AG04449 (cell line): ENCODE data around the gene GPN1.

Source experiments
- CTCF ChIA-PET: fragments of 350-600 bp; formaldehyde crosslinking; extraction: SDS; loops from one replicate; lab custom pipeline; 2021; ENCODE audit warnings: antibody characterized with exemption; lab: Yijun Ruan, JAX
- POLR2A ChIA-PET: fragments of 400-600, 350-600 bp; formaldehyde crosslinking; extraction: SDS; loops from one replicate; lab custom pipeline; 2020; ENCODE audit warnings: antibody characterized with exemption, inconsistent platforms; lab: Yijun Ruan, JAX
- DNase-seq: peaks from one replicate; pipeline ENCODE4 v3.0.0-alpha.2; 2010; ENCODE audit warnings: low read depth, low spot score
- H3K4me3 ChIP-seq: 2 replicates; pipeline ENCODE4 v1.5.1; 2011; ENCODE audit warnings: low read depth, mild to moderate bottlenecking, control low read depth, low read length
- CTCF ChIP-seq: IDR thresholded peaks from one replicate; pipeline ENCODE4 v1.5.1; 2011; ENCODE audit warnings: mild to moderate bottlenecking, moderate library complexity, low read length, control low read depth, inconsistent platforms; ENCODE audit not compliant: insufficient read depth; ENCODE audit errors: missing control alignments

Gene GPN1

GRCh38 chr2:27685577-27685976, 56.7 kb downstream of the GPN1 start:
- ChIA-PET CTCF (interaction anchor here (0.5 to 4.1 kb wide), 4 partner anchors 18 to 1136 kb away, joined by 3 to 42 read pairs (median 4); no protein-coding TSS in a partner anchor), POLR2A (no interaction called here)
- DNase-seq = no peak
- TF ChIP-seq CTCF = no peak
- H3K4me3 ChIP-seq = no peak overlapping the region

GRCh38 chr2:27687232-27687631, 58.4 kb downstream of the GPN1 start:
- no peak overlapping the region for H3K4me3 ChIP-seq
- TF ChIP-seq CTCF = no peak
- ChIA-PET CTCF (interaction anchor here (1.4 to 1.8 kb wide), 2 partner anchors 16 to 281 kb away, joined by 6 read pairs; no protein-coding TSS in a partner anchor), POLR2A (no interaction called here)
- no peak for DNase-seq

GRCh38 chr2:27689424-27689823, 60.6 kb downstream of the GPN1 start:
- TF ChIP-seq CTCF = no peak
- POLR2A ChIA-PET = no interaction called here
- CTCF ChIA-PET = interaction anchor here (1.8 to 2.7 kb wide), 2 partner anchors 9 to 15 kb away, joined by 7 to 18 read pairs; no protein-coding TSS in a partner anchor
- DNase-seq = no peak
- no peak overlapping the region for H3K4me3 ChIP-seq

GRCh38 chr2:27690052-27690451, 61.2 kb downstream of the GPN1 start:
- POLR2A ChIA-PET = no interaction called here
- CTCF ChIA-PET = interaction anchor here (0.8 to 3.6 kb wide), 4 partner anchors 7 to 763 kb away, joined by 3 to 46 read pairs (median 12); no protein-coding TSS in a partner anchor
- TF ChIP-seq CTCF = no peak
- DNase-seq = no peak
- no peak overlapping the region for H3K4me3 ChIP-seq

- CTCF ChIA-PET = interaction anchor here (6.0 kb wide), 1 partner anchor 14 kb away, joined by 48 read pairs; no protein-coding TSS in a partner anchor
Measured at GRCh38 chr2:27697660-27698059, 68.8 kb downstream of the GPN1 start.

More at GRCh38 chr2:27697660-27698059, 68.8 kb downstream of the GPN1 start:
- no peak for DNase-seq
- TF ChIP-seq CTCF = no peak
- POLR2A ChIA-PET = no interaction called here
- no peak overlapping the region for H3K4me3 ChIP-seq
